NCI-H128 (cell line): ENCODE data around the gene SLC12A9.
A peak's percentile ranks its signal among the peaks of the same experiment; 100 is the strongest.

ENCODE experiments used
- DNase-seq: peaks from one replicate; lab custom pipeline; 2025; ENCODE audit not compliant: unreplicated experiment; lab: John Stamatoyannopoulos, UW

Gene SLC12A9

GRCh38 chr7:100860702-100861615 is 8.4 kb downstream of the SLC12A9 start:
- DNase-seq: no peak

DNA sequence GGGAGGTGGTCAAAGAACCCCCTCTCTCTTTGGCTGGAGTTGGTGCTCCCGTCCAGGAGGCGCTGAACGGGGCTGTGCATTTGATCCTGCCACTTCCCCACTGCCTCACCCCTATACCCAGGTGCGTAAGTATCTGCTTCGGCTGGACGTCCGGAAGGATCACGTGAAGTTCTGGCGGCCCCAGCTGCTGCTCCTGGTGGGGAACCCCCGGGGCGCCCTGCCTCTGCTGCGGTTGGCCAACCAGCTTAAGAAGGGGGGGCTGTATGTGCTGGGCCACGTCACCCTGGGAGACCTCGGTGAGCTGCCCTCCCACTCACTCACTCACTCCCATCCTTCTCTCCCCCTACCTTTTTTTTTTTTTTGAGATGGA is 9.1 kb downstream of the SLC12A9 start:
- DNase-seq: no peak

DNA sequence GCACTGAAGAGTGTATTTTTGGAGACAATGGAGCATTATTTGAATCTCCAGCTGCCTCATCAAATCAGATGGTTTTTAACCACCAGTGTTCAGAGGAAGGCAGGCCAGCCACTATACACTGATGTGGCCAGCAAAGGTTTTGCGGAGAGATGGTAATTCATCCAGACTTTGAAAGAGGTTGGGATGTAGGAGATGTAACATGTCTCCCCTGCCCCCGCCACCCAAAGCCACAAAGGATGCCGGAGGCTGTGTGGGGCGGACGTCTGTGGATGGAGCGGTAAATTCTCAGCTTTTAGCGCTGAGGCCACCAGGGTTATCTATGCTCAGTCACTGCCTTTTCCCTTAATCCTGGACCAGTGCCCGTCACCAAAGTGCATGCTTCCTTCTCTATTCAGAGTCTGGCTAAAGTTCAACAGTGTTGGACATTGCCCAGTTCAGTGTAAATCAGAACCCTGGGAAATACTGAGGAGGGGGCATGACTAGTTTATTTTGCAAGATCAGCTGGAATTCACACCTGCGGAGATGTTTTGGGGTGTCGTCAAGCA is 11.0 kb downstream of the SLC12A9 start:
- no peak for DNase-seq

DNA sequence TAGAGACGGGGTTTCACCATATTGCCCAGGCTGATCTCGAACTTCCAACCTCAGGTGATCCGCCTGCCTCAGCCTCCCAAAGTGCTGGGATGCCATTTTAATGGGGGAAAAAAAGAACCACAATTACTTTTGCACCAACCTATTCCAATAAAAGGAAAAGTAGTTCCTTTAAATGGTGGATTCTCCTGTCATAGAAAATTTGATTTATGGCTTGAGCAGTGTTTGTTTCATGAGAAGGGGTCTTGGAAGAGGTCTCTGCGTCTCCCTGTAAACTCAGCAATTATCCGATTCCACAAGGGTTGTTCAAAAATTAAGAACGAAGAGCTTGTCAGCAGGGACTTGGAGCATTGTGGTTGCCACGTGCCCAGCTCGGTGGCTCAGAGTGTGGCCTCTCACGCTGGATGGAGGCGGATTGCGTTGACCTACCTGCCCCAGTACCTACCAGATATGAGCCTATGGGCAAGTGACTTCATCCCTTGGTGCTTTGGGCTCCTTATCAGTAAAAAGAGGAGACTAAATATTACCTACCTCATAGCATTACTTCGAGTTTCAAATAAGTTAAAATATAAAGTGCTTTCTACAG is 11.8 kb downstream of the SLC12A9 start:
- DNase-seq: no peak

- no peak for DNase-seq
Observed at GRCh38 chr7:100865372-100865911, 12.9 kb downstream of the SLC12A9 start.

DNA sequence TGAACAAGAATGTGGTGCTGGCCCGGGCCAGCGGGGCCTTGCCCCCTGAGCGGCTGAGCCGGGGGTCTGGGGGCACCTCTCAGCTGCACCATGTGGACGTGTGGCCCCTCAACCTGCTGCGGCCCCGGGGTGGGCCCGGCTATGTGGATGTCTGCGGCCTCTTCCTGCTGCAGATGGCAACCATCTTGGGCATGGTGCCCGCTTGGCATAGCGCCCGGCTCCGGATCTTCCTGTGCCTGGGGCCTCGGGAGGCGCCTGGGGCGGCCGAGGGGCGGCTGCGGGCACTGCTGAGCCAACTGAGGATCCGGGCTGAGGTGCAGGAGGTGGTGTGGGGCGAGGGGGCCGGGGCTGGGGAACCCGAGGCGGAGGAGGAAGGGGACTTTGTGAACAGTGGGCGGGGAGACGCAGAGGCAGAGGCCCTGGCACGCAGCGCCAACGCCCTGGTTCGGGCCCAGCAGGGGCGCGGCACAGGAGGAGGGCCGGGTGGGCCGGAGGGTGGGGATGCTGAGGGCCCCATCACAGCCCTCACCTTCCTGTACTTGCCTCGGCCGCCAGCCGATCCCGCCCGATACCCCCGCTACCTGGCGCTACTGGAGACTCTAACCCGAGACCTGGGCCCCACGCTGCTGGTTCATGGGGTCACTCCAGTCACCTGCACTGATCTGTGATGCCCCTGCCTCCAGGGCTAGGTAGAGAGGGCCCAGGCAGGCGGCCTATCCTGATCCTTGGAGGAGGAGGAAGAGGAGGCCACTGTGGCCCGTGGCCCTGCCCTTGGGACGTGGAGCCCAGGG is 13.6 kb downstream of the SLC12A9 start:
- no peak for DNase-seq

DNA sequence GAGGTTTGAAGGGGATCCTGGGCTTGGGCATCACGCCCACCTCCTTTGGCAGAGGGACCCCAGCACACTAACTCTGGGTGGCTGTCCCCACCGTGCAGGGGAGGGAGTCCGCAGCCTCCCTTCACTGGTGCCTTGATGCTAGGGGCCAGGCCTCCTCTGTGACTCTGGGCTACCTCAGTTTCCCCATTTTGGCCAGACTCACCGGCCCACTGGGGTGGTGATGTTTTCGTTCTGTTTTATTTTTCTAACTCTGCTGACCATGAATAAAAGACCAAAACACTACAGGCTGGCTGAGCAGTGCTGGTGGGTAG is 14.2 kb downstream of the SLC12A9 start:
- no peak for DNase-seq

- DNase-seq: no peak
Observed at GRCh38 chr7:100867040-100867775, 14.7 kb downstream of the SLC12A9 start, which contains the start of gene TRIP6. TRIP6 (plus strand) TSS chr7:100867387; CDS start chr7:100867498, 111 bp downstream.

DNA sequence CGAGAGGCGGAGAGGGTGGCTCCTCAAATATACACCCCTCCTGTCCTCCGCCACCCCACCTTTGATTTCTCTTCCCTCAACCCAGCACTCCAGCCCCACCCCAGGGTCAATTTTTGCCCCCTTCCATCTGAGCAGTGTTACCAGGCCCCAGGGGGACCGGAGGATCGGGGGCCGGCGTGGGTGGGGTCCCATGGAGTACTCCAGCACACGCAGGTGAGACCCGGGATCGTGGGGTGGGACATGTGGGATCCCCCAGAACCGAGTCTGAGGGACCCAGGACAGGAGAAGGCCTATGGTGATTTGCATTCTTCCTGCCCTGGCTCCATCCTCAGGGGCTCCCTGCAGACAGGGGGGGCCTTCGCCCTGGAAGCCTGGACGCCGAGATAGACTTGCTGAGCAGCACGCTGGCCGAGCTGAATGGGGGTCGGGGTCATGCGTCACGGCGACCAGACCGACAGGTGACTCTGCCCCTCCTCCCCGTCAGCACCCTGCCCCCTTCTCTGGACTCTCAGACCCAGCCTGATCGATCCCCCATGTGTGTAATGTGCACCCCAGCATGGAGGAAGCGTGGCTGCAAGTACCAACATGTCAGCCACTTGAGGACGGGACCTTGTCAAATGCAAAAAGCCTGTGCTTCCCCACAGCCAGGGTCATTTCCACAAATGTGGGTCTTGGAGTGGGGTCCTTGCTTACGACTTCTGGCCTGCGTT is 15.4 kb downstream of the SLC12A9 start:
- DNase-seq: no peak

GRCh38 chr7:100873599-100874299 is 21.2 kb downstream of the SLC12A9 start:
- no peak for DNase-seq

GRCh38 chr7:100874300-100874576 is 21.7 kb downstream of the SLC12A9 start:
- no peak for DNase-seq

GRCh38 chr7:100874577-100875355 is 22.3 kb downstream of the SLC12A9 start, which contains the start of gene SRRT:
SRRT (plus strand) TSS chr7:100875103; CDS start chr7:100875591, 488 bp downstream.
- peak; percentile 99 for DNase-seq

GRCh38 chr7:100875356-100875751 is 22.8 kb downstream of the SLC12A9 start:
- DNase-seq: no peak

GRCh38 chr7:100878013-100878412 is 25.5 kb downstream of the SLC12A9 start:
- DNase-seq: no peak

- no peak for DNase-seq
Observed at GRCh38 chr7:100878685-100879084, 26.2 kb downstream of the SLC12A9 start.

- no peak for DNase-seq
Observed at GRCh38 chr7:100879685-100880261, 27.3 kb downstream of the SLC12A9 start.

DNA sequence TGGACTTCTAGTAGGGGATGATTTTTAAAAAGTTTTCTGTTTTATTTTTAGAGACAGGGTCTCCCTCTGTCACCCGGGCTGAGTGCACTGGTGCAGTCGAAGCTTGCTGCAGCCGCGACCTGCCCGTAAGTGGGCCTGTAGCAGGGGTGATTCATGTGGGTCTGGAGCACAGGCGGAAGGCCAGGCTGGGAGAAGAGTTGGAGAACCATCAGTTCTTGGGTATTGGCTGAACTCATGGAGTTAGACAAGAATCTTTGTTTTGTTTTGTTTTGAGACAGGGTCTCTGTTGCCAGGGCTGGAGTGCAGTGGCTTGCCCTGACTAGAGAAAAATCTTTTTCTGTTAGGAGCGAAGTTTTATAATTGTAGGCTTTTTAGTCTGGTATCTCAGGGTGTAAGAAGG is 28.1 kb downstream of the SLC12A9 start:
- DNase-seq: no peak

DNA sequence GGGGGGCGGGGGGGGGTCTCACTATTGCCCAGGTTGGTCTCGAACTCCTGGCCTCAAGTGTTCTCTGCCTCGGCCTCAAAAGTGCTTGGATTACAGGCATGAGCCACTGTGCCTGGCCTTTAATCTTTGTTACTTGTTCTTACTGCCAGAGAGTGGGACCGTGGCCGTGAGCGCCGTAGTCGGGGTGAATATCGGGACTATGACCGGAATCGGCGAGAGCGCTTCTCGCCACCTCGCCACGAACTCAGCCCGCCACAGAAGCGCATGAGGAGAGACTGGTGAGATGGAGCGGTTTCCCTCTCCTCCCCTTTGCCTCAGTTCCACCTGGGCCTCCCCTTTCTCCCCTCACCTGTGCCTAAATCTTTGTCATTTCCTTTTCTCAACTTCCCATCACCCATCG is 28.6 kb downstream of the SLC12A9 start:
- no peak for DNase-seq
